ENCODE results near the gene RFC1.

- TF ChIP-seq CTCF (IDR thresholded peaks at IDR 0.05; ENCODE audit: low read depth, low read length, missing input control) (no peak), ZBTB33 (IDR thresholded peaks at IDR 0.05) (no peak)
These were observed 3.3 kb downstream of the RFC1 start for GRCh38 chr4:39362827-39363226.

All from liver (tissue), 2 donors.